ENCODE measurements around the gene YBX1.

GRCh38 chr1:42660907-42661500 lies 21.2 kb upstream of the YBX1 start:
- TF ChIP-seq CTCF (IDR thresholded peaks at IDR 0.05) (no peak), POLR2A (IDR thresholded peaks at IDR 0.05) (no peak)
